HT-29 (cell line): ENCODE results near the gene MICU1. TPM values are rescaled to one million over a fixed set of nuclear protein-coding genes. Genes with fewer than 3 reads are reported as not detected.

Experiments
- DNase-seq: peaks from one replicate; pipeline ENCODE4 v3.0.0-alpha.2; 2015; ENCODE audit warnings: low spot score
- total RNA-seq: library from RNA; depleted of rRNA; stranded (reverse); fragments of >200 nt; shearing (Covaris generic); gene quantifications from 2 replicates; pipeline ENCODE4 v1.2.3, GENCODE V29; 2014

Gene MICU1
- total RNA-seq, 1 experiment from 2014 or later: 21.1 TPM

DNA sequence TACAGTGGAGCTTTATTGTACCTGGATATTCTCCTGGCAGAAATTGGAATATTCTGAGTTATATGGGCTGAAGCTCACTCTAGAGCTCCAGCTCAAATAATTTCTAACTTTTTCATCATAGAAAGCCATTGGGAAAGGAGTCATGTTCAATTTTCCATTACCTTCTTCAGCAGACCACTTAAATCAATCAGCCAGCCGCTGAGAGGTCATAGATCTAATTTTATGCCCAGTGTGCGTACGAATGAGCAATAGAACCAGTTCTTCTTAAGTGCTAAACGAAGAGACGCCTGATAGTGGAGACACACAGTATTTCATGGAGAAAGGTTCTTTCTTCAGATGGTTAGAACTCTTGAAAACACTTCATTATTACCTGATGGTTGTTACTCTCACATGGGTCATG is 236.2 kb downstream of the MICU1 start:
- DNase-seq: no peak

DNA sequence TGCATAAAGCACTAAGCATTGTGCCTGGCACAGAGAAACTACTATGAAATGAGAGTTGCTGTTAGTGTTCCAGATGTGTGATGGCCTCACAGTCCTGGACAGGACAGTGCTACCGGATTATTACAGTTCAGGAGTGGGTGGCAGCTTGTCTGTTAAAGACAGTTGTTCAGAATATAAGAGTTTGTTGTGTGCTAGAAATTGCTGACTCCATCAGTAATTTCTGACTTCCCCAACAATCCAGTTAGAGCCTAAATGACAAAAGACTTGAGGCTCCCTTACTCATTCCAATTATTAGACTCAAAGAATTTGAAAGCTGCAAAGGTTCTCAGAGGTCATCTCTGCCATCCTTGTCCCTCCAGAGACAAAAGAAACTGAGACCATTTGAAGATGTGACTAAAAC is 236.9 kb downstream of the MICU1 start:
- DNase-seq: no peak

DNA sequence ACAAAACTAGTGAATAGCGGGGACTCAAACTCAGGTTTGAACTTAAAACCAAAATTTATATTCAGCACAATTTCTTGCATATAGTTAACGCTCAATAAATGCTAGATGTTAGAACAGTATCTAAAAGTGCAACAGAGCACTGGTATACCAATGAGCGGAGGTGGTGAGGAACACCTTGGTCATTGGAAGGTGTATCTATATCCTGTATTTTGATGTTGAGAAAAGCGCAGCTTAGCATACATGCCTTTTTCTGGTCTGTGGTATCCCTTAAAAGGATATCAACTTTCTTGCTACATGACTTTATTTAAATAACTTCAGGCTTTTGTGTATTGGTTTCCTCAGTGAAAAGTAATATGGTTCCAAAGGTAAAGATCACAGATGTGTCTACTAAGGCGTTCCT is 237.8 kb downstream of the MICU1 start:
- DNase-seq: no peak

DNA sequence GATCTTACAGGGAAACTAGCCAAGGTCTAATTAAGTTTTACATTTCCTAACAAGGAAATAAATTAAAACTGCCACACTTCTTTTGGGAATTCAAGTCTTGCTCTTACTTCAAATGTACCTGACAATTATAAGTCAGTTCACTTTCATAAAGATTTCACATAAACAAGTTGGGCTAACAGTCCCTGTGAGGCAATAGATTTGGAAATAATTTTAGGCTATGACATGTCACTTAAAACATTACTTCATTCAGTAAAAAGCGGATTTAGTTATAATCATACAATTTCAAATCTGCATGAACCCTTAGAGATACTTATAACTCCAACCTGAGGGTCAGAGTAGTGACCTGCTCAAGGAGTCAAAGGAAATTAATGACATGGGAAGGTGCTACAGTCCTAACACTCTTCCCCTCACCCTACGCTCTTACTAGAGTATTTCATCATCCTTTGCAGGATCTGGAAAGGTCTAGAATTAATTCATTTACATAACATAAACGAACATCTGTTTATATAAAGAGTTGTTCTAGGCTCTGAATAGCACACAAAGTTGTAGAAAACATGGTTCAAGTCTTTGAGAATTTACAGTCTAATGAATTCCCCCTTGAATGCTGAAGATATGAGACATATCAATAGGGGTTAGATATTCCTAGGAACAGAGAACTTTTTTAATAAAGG is 238.8 kb downstream of the MICU1 start:
- DNase-seq: no peak

DNA sequence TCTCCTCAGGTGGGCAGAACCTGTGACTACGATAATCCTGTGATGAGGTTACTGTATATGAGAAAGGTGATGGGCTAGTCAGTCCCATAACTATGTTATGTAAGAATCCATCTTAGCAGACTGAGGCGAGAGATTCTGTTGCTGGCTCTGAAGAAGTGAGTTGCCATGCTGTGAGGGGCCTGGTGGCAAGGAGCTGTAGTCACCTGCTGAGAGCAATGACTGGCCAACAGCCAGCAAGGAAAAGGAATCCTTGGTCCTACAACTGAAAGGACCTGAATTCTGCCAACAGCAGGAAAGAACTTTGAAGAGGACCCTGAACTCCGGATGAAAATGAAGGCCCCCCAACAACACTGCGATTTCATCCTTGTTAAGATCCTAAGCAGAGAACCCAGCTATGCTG is 240.2 kb downstream of the MICU1 start:
- DNase-seq: no peak

DNA sequence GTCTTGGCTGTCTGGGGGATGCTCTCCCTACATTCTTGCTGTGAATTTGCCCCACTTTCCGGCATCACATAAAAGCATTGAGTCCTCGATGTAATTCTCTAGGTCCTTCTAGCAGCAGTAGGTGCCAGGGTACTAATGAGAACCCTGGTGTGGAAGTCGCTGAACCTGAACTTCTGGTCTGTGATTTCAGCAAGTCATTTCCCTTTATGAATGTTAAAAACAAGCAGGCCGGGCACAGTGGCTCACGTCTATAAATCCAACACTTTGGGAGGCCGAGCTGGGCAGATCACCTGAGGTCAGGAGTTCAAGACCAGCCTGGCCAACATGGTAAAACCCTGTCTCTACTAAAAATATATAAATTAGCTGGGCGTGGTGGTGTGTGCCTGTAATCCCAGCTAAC is 240.9 kb downstream of the MICU1 start:
- DNase-seq: peak; percentile 29

DNA sequence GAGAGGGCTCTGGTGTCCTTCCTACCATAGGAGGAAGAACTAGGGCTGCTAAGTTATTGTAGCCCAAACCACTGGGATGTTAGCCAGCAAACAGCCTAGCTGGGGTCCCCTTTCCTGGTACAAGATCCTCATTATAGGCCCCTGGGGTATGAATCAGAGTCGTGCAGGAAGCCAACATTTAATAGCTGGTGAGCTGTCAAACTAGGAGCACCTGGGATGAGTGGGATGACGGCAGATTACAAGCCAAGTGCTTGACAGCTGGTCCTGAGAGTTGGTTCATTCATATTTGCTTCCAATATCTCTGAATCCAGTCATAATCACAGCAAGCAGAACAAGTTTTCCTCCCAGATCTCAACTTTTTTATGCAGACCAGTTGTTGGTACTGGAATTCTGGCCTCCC is 246.1 kb downstream of the MICU1 start:
- no peak for DNase-seq

DNA sequence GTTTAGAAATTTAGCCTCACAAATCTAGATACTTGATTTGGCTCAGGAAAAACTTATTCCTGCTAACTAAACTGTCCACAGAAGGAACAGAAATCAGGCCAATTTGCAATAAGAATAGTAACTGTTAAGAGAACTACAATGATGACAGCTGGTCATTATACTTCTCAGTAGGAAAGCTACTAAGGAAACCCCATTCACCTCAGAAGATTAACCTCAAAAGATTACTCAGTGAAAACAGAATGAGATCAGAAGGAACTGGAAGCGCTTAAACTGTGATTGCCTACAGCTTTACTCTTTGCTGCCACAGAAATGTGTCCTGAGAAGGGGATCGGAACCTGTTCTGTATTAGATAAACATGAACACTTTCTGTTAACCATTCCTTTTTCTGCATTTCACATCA is 246.8 kb downstream of the MICU1 start:
- no peak for DNase-seq

DNA sequence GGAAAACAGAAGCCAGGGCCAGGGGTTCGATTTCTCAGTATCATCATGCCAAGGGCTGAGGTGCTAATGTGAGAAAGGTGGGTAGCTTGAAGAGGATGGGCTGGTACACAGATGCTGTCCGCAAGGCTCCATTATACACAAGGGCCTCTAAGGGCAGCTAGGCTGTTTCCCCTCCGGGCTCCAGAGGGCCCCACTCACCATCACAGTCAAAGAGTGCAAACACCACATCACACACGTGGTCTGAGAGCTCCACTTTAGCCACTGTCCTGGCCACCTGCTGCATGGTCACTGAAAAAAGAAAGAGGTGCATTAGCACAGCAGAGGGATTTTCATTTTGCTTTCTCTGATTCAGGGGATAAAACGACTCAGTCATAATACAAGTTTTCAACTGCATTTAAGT is 250.3 kb downstream of the MICU1 start:
- DNase-seq: peak; percentile 64

DNA sequence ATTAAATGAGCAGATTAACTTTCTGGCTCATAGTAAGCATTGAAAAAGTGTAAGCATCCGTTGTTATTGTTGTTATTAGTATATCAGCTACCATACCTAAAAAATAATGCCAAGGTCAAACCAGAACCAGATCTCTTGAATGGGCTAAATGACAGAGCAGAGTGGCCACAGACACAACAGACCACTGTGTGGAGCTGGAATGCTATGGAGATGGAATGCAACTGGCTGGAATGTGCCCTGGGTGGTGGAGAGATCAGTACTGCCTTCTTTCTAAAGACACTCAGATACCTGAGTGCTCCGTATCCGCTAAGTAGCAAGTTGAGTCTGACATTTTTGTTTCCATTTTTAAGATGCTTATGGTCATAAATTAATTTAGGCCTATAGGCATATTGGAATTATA is 250.7 kb downstream of the MICU1 start:
- DNase-seq: no peak

DNA sequence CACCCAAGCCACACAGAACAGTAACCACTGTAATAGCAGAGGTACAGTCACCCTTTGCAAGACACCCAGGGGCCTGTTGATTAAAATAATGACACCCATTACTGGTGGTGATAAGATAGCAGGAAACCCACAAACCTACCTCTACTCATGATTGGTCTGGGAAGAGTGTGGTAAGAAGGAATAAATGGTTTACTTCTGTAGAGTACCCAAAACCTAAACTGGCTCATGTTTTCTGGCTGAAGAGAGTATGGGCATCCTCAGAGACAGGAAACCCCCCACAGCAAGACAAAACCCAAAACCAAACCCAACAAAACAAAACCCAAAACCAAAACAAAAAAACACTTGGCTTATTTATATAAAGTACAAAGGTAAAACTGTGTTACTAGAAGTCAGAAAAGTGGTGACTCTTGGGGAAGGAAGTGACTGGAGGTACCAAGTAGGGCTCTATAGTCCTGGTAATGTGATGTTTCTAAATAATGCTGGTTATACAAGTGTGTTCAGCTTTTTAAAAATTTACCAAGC is 255.6 kb downstream of the MICU1 start:
- no peak for DNase-seq

DNA sequence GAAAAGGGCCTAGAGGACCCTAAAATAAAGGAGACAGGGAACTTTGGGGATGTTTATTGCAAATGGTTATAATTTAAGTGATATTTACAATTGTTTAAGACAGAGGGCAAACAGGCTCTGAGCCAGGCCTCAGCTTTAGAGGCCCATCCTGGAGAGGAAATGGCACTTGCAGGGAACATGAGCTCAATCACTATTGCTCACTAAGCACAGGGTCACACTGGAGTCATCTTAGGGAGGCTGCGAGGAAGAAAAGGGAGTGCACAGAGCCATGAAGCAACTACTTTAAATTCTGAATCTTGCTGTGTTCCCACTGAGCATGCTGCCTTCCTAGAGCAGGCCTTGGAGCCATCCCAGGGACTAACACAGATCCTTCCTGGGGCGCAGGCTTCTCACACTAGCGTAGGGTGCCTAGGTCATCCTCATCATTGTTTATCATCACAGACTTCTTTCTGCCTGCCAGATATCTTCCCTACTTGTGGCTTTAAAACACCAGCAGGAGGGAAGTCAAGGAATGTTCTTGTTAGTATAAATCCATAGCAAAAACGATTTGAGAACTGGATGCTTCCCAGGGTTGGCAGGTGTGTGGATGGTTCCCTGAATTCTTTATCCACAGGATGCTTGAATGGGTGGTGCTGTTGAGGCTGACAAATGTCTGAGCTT is 258.4 kb downstream of the MICU1 start:
- no peak for DNase-seq

DNA sequence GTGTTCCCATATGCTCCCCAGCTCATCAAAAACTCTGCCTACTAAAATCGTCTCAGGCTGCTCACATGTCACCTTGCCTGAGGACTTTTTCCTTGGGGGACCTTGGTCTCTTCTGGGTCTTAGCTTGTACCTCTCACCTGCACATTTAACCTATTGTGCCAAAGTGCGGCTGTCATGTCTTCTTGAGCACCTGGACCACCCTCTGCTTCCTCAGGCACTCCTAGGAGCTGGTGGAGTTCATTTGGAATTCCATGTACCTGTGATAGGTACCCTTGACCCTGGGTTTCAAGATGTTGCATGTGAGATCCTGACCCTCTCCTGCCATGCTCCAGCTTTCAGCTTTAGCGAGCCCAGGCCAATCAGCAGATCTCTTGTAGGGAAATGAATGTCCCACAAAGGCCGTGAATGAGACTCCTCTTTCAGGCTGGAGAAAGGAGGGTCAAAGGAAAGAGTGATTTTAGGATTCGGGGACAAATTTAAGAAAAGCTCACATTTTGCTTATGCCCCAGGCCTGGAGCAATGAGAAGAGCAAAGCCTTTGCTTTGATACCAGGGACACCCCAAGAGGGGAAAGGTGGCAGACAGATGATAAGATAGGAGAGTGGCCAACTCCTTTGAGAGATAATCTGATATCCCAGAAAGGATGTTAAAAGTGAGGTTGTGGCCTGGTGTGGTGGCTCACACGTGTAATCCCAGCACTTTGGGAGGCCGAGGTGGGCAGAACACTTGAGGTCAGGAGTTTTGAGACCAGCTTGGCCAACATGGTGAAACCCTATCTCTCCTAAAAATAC is 260.6 kb downstream of the MICU1 start:
- DNase-seq: no peak

DNA sequence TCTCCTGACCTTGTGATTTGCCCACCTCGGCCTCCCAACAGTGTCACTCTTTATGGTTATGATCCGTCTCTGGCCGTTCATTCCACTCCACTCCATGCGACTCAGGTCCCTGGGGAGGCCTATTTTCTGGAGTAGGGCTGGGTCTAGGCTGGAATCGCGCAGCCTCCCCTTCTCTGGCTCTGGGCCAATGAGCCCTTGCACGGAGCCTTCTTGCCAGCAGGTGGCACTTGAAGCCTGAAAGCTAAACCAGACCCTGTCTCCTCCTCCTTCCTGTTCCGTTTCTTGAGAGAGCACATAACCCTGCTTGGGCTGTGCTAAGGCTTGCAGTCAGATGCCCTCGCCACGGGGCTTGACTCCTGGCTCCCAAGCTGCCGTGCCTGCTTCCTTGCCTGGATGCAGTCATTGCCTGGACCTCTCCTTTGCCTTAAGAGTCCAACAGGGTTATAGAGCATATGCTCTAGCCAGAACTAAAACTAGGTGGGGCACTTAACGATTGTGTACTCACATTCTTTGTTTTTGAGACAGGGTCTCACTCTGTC is 261.6 kb downstream of the MICU1 start:
- peak; percentile 94 for DNase-seq

DNA sequence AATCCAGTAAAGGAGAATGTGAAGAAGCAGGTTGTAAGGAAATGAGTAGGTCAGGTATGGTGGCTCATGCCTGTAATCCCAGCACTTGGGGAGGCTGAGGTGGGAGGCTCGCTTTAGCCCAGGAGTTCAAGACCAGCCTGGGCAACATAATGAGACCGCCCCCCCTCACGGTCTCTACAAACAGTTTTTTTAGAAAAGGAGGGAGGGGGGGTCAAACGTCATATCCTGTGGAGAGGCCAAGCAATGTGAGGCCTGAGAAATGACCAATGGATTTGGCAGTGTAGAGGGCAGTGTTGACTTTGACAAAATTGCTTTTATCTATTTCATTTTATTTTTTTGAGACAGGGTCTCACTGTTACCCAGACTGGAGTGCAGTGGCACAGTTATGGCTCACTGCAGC is 268.9 kb downstream of the MICU1 start:
- no peak for DNase-seq

DNA sequence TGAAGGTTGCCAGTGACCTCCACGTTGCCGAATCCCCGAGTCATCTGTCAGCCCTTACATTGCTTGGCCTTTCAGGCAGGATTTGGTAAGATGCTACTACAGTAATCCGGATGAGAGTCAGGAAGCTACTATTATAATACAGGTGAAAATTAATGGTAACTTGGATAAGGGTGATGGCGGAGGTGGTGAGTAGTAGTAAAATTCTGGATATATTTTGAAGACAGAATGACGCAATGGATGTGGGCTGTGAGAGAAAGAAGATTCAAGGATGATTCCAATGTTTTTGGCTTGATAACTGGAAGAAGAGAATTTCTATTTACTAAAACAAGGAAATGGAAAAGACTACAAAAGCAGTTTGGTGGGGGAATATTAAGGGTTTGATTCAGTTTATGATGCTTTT is 269.8 kb downstream of the MICU1 start:
- no peak for DNase-seq

DNA sequence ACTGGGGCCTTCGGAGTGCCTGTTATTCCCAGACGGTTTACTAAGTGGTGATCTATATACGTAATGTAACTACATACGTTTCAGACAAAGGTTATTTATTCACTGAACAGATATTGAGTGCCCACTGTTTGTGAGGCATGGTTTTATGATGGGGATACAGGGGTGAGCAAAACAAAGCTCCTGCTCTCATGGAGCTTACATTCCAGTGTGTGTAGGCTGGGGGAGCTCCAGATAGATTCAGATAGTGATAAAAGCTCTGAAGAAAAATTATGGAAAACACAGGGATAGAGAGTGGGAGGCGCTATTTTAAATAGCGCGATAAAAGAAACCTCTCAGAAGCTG is 270.7 kb downstream of the MICU1 start:
- DNase-seq: no peak

DNA sequence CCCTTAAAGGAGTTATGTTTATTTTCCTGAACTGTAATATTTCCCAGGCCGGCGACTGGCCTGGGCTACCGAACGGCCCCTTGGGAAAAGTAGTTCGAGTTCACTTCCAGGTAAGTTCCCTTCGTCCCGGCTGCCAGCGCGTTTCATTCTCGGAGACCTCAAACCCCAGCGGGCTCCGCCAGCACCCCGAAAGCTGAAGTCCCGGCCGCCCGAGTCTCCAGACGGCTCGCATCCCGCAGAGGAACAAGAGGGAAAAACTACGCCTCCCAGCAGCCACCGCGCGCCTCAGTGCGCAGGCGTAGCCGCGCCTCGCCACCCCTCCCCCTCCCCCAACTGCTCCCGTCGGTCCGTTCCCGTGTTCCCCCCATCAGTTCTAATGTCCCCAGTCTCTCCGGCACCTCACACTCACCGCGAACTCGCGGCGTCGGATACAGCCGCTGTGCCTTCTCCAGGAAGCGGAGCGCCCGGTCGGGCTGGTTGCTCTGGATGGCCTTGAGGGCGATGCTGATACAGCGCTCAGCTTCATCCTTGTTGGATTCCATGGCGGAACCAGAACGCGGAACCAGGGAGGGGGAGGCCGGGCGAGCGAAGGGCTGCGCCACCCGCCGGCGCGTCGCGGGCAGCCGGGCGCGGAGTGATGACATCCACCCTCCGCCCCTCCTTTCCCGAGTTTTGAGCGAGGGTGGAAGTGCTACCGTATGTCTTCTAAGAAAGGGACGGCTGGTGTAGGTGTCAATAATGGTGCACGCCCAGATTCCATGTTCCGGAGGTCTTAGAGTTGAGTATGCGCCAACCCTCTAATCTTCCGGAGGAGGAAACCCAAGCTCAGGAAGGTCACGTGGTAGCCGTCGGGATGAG is 271.3 kb downstream of the MICU1 start, which contains the start of gene DNAJB12:
Gene DNAJB12, minus strand, starts transcription at position 564 of the 858 bp plus-strand sequence. Its CDS starts 22 bp downstream, at position 542.
- DNase-seq: peak; percentile 95

DNA sequence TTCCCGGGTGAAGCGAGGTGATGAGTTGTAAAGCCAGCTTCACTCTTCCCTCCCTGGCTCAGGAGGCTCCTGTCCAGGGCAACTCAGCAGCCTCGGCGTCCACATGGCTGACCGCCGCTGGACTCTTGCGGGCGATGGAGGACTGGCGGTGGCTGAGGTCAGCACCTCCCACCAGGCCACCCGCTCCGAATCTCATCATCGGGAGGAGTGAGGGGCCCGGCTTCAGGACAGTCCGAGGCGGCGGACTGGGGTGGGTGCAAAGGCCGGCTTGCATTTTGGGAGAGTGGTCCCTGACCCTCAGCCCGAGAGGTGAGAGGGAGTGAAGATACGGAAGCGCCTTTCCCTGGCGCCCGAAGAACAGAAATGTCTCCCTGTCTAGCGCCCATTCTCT is 271.9 kb downstream of the MICU1 start:
- DNase-seq: no peak

DNA sequence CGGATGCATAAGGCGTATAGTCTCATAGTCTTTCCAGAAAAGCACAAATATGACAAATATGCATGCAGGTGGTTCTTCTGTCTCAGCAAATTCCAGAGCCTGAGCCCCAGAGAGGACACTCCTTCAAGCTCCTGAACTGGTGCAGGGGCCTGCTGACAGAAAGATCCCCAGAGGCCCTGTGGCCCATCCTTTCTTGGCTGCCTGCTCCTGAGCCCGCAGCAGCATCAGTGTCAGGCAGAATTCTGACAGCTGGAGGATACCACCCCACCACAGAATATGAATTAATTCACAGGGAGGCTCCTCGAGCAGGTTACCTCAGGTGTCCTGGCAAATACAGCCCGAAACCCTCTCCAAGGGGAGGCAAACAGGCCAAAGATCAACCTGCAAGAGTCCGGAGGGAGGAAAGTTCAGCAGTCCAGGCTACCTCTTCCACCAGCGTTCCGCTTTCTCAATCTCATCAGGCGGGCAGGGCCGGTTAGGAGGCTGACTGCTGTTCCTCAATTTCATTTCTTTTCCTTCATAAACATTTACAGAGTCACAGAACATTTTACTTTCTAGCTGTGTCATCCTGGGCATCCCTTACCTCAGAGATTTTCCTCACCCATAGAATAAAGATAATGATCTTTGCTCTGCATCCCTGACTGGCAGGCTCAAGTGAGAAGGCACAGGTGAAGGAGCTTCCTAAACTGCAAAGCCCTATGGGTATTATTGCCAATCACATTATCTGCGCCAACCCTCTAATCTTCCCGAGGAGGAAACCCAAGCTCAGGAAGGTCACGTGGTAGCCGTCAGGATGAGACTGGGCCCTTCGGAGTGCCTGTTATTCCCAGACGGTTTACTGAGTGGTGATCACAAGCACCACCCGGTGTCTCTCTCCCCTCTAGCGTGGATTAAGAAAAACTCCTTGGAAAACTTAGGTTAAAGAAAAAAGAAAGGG is 272.6 kb downstream of the MICU1 start:
- DNase-seq: peak; percentile 62
